HepG2 (cell line): ENCODE results near the gene KCNAB2. TPM values are rescaled to one million over a fixed set of nuclear protein-coding genes. Genes with fewer than 3 reads are reported as not detected.

ENCODE experiments used
- CEBPZ ChIP-seq: IDR thresholded peaks from 2 replicates; pipeline ENCODE4 v1.6.1; 2012; ENCODE audit warnings: low read length, improper control_type of control experiment
- ESRRA ChIP-seq: sonication (generic); formaldehyde crosslinking; IDR thresholded peaks from 2 replicates; pipeline ENCODE4 v1.5.1; 2020; ENCODE audit warnings: mild to moderate bottlenecking, low read depth, missing genetic modification reagents
- HINFP ChIP-seq: sonication (generic); formaldehyde crosslinking; IDR thresholded peaks from 2 replicates; pipeline ENCODE4 v1.4.0; 2020; ENCODE audit warnings: low read depth, mild to moderate bottlenecking, missing genetic modification reagents
- JUND ChIP-seq: sonication (generic); formaldehyde crosslinking; IDR thresholded peaks from 2 replicates; pipeline ENCODE4 v1.8.0; 2022; ENCODE audit warnings: mild to moderate bottlenecking, missing genetic modification reagents
- SRSF9 ChIP-seq: fragments of 200-400 bp; formaldehyde crosslinking; IDR thresholded peaks from 2 replicates; pipeline ENCODE4 v1.6.1; 2018; ENCODE audit warnings: borderline replicate concordance, mild to moderate bottlenecking, low read depth, low read length; ENCODE audit not compliant: insufficient read depth, poor library complexity, severe bottlenecking
- ZKSCAN8 ChIP-seq: IDR thresholded peaks from 2 replicates; pipeline ENCODE4 v1.6.1; 2016; ENCODE audit warnings: borderline replicate concordance, missing genetic modification reagents, missing compliant biosample characterization
- ZNF124 ChIP-seq: sonication (generic); formaldehyde crosslinking; IDR thresholded peaks from 2 replicates; pipeline ENCODE4 v1.4.0; 2020; ENCODE audit warnings: missing genetic modification reagents
- ZNF414 ChIP-seq: sonication (generic); formaldehyde crosslinking; IDR thresholded peaks from 2 replicates; pipeline ENCODE4 v1.5.0; 2020; ENCODE audit warnings: missing genetic modification reagents
- ZNF441 ChIP-seq: sonication (generic); formaldehyde crosslinking; IDR thresholded peaks from 2 replicates; pipeline ENCODE4 v1.7.0; 2021; ENCODE audit warnings: missing genetic modification reagents, borderline replicate concordance
- polyA plus RNA-seq, 8 experiments: library from polyadenylated mRNA; depleted of rRNA in 3 of 8; stranded (reverse) in 7 of 8; unstranded in 1 of 8; fragments of >200 nt; fragmentation: Illumina TruSeq in 4 of 8; extraction: Trizol in 4 of 8; gene quantifications; 2 replicates each; pipeline versions ENCODE4 v1.2.1 to v1.2.3, GENCODE V29; 2011 to 2016; ENCODE audit warnings: low read depth in 4 of 8, missing spikeins in 1 of 8, mixed read lengths in 1 of 8; ENCODE audit not compliant: insufficient read depth in 1 of 8
- total RNA-seq, 5 experiments: library from RNA; depleted of rRNA; stranded (reverse); fragments of >200 nt; fragmentation: Illumina TruSeq; extraction: Trizol; gene quantifications; 2 replicates each; pipeline ENCODE4 v1.2.3, GENCODE V29; 2016; ENCODE audit warnings: low read depth in 1 of 5
- TF ChIP-seq, protein P1 (sequence below), 2 experiments: sonication (generic) in 1 of 2; formaldehyde crosslinking in 1 of 2; IDR thresholded peaks; 2 replicates each; pipeline versions ENCODE4 v1.6.1 to v1.9.0; 2014 to 2022; ENCODE audit warnings: antibody characterized with exemption in 1 of 2, borderline replicate concordance in 1 of 2, inconsistent platforms in 1 of 2, low read depth in 1 of 2, missing genetic modification reagents in 1 of 2

KCNAB2 gene
- total and polyA plus RNA-seq, 2 of the 13 experiments (the other 11 are each of a cell fraction or from before 2014, with no cell fraction given): 6.2 to 8.8 TPM

GRCh38 chr1:6093071-6093470, 47.4 kb downstream of the KCNAB2 start (continued):
- TF ChIP-seq ZKSCAN8 (CRISPR knock-in tag) (no peak), ZNF414 (CRISPR knock-in tag) (no peak), ZNF441 (no peak), CEBPZ (no peak), ESRRA (CRISPR knock-in tag) (no peak), ZNF124 (CRISPR knock-in tag) (no peak), HINFP (CRISPR knock-in tag) (no peak), SRSF9 (no peak), JUND (no peak)
- TF ChIP-seq, protein P1, sequence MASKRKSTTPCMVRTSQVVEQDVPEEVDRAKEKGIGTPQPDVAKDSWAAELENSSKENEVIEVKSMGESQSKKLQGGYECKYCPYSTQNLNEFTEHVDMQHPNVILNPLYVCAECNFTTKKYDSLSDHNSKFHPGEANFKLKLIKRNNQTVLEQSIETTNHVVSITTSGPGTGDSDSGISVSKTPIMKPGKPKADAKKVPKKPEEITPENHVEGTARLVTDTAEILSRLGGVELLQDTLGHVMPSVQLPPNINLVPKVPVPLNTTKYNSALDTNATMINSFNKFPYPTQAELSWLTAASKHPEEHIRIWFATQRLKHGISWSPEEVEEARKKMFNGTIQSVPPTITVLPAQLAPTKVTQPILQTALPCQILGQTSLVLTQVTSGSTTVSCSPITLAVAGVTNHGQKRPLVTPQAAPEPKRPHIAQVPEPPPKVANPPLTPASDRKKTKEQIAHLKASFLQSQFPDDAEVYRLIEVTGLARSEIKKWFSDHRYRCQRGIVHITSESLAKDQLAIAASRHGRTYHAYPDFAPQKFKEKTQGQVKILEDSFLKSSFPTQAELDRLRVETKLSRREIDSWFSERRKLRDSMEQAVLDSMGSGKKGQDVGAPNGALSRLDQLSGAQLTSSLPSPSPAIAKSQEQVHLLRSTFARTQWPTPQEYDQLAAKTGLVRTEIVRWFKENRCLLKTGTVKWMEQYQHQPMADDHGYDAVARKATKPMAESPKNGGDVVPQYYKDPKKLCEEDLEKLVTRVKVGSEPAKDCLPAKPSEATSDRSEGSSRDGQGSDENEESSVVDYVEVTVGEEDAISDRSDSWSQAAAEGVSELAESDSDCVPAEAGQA (IDR thresholded peaks at IDR 0.05; ENCODE audit: low read depth): no peak
- TF ChIP-seq, protein P1 (CRISPR knock-in tag; IDR thresholded peaks at IDR 0.05; ENCODE audit: borderline replicate concordance): no peak
- TF ChIP-seq, all 625 proteins: peak for 0
